Measurements from ENCODE around the gene SHANK3.

Gene SHANK3

GRCh38 chr22:50714631-50715179 is 42.1 kb downstream of the SHANK3 start:
- DNase-seq = no peak

GRCh38 chr22:50715250-50715649 is 42.6 kb downstream of the SHANK3 start:
- DNase-seq = no peak

GRCh38 chr22:50715776-50716175 is 43.2 kb downstream of the SHANK3 start:
- DNase-seq = no peak

- no peak for DNase-seq
Measured at GRCh38 chr22:50716290-50717024, 43.8 kb downstream of the SHANK3 start.

GRCh38 chr22:50717709-50718351 is 45.2 kb downstream of the SHANK3 start:
- no peak for DNase-seq

GRCh38 chr22:50718352-50718709 is 45.7 kb downstream of the SHANK3 start:
- DNase-seq = no peak

GRCh38 chr22:50719814-50720300 is 47.2 kb downstream of the SHANK3 start:
- DNase-seq = no peak

GRCh38 chr22:50720301-50721256 is 48.0 kb downstream of the SHANK3 start:
- DNase-seq = no peak

GRCh38 chr22:50721257-50721844 is 48.7 kb downstream of the SHANK3 start:
- DNase-seq = no peak

GRCh38 chr22:50722048-50722701 is 49.6 kb downstream of the SHANK3 start:
- DNase-seq = no peak
